ENCODE measurements around the gene CLDN5.

Gene CLDN5

GRCh38 chr22:19478901-19479354 is 45.3 kb downstream of the CLDN5 start, which contains the start of gene UFD1:
Gene UFD1 (minus strand): TSS chr22:19479193. CDS start chr22:19479085, 108 bp downstream.
- DNase-seq: peak; percentile 92

- no peak for DNase-seq
Measured at GRCh38 chr22:19478045-19478900, 45.9 kb downstream of the CLDN5 start.

GRCh38 chr22:19477321-19478044 is 46.7 kb downstream of the CLDN5 start:
- no peak for DNase-seq

GRCh38 chr22:19476023-19476422 is 48.2 kb downstream of the CLDN5 start:
- no peak for DNase-seq

- DNase-seq: no peak
Measured at GRCh38 chr22:19473578-19473977, 50.6 kb downstream of the CLDN5 start.

Data from midbrain (tissue), 1 donor.